ENCODE measurements around the gene TRIM16.

TRIM16 gene

GRCh38 chr17:15652960-15653359 is 31.2 kb downstream of the TRIM16 start:
- no peaks in the 10 kb centered on the region for H3K9me3 ChIP-seq (ENCODE audit: low read length)
- no peak overlapping the region for H3K4me3 ChIP-seq (ENCODE audit: low read depth, low read length, poor library complexity, severe bottlenecking)
- no peaks in the 10 kb centered on the region for H3F3A ChIP-seq (ENCODE audit: insufficient read depth, low read length)
- no peak overlapping the region for H3K9ac ChIP-seq (ENCODE audit: low read length)
- H3K4me2 ChIP-seq (ENCODE audit: low read length): no peak overlapping the region
- H3K79me2 ChIP-seq (ENCODE audit: insufficient read depth, low read length): no peaks in the 10 kb centered on the region
- no peak overlapping the region for H3K27ac ChIP-seq (ENCODE audit: low read depth, low read length, poor library complexity, severe bottlenecking)
- no peaks in the 10 kb centered on the region for H3K27me3 ChIP-seq (ENCODE audit: insufficient read depth, low read length)
- H2AFZ ChIP-seq (ENCODE audit: low read length): no peak overlapping the region
- peaks cover 6% of the 10 kb centered on the region; the same call in 1 of the 2 replicates for H3K36me3 ChIP-seq (ENCODE audit: insufficient read depth, low read length)
- no peaks in the 10 kb centered on the region for H3K9me2 ChIP-seq (ENCODE audit: low read depth, low read length)
- no peak for TF ChIP-seq EZH2 (IDR thresholded peaks at IDR 0.05; ENCODE audit: borderline replicate concordance, low read length)
- no peak for TF ChIP-seq CTCF (IDR thresholded peaks at IDR 0.05; ENCODE audit: low read length)
- no peaks in the 10 kb centered on the region for H4K20me1 ChIP-seq (ENCODE audit: insufficient read depth, low read length)
- H3K4me1 ChIP-seq (ENCODE audit: insufficient read depth, low read length, severe bottlenecking): no peaks in the 10 kb centered on the region

GRCh38 chr17:15651583-15652110 is 32.5 kb downstream of the TRIM16 start:
- Histone ChIP-seq H2AFZ (ENCODE audit: low read length) (no peak overlapping the region), H3K4me2 (ENCODE audit: low read length) (no peak overlapping the region), H3K4me3 (ENCODE audit: low read depth, low read length, poor library complexity, severe bottlenecking) (no peak overlapping the region), H3F3A (ENCODE audit: insufficient read depth, low read length) (no peaks in the 10 kb centered on the region), H3K9ac (ENCODE audit: low read length) (no peak overlapping the region), H3K27ac (ENCODE audit: low read depth, low read length, poor library complexity, severe bottlenecking) (no peak overlapping the region), H3K9me2 (ENCODE audit: low read depth, low read length) (no peaks in the 10 kb centered on the region), H4K20me1 (ENCODE audit: insufficient read depth, low read length) (no peaks in the 10 kb centered on the region), H3K27me3 (ENCODE audit: insufficient read depth, low read length) (no peaks in the 10 kb centered on the region), H3K9me3 (ENCODE audit: low read length) (no peaks in the 10 kb centered on the region), H3K36me3 (ENCODE audit: insufficient read depth, low read length) (no peaks in the 10 kb centered on the region), H3K4me1 (ENCODE audit: insufficient read depth, low read length, severe bottlenecking) (no peaks in the 10 kb centered on the region), H3K79me2 (ENCODE audit: insufficient read depth, low read length) (no peaks in the 10 kb centered on the region)
- no peak for TF ChIP-seq EZH2 (IDR thresholded peaks at IDR 0.05; ENCODE audit: borderline replicate concordance, low read length)
- no peak for TF ChIP-seq CTCF (IDR thresholded peaks at IDR 0.05; ENCODE audit: low read length)

- no peak overlapping the region for H3K4me3 ChIP-seq (ENCODE audit: low read depth, low read length, poor library complexity, severe bottlenecking)
- no peak overlapping the region for H3K4me2 ChIP-seq (ENCODE audit: low read length)
- H4K20me1 ChIP-seq (ENCODE audit: insufficient read depth, low read length): no peaks in the 10 kb centered on the region
- H3K27me3 ChIP-seq (ENCODE audit: insufficient read depth, low read length): no peaks in the 10 kb centered on the region
- H3F3A ChIP-seq (ENCODE audit: insufficient read depth, low read length): no peaks in the 10 kb centered on the region
- no peak overlapping the region for H3K27ac ChIP-seq (ENCODE audit: low read depth, low read length, poor library complexity, severe bottlenecking)
- no peaks in the 10 kb centered on the region for H3K4me1 ChIP-seq (ENCODE audit: insufficient read depth, low read length, severe bottlenecking)
- no peaks in the 10 kb centered on the region for H3K36me3 ChIP-seq (ENCODE audit: insufficient read depth, low read length)
- H2AFZ ChIP-seq (ENCODE audit: low read length): no peak overlapping the region
- no peaks in the 10 kb centered on the region for H3K9me3 ChIP-seq (ENCODE audit: low read length)
- H3K9ac ChIP-seq (ENCODE audit: low read length): no peak overlapping the region
- H3K9me2 ChIP-seq (ENCODE audit: low read depth, low read length): no peaks in the 10 kb centered on the region
- no peak for TF ChIP-seq EZH2 (IDR thresholded peaks at IDR 0.05; ENCODE audit: borderline replicate concordance, low read length)
- TF ChIP-seq CTCF (IDR thresholded peaks at IDR 0.05; ENCODE audit: low read length): no peak
- no peaks in the 10 kb centered on the region for H3K79me2 ChIP-seq (ENCODE audit: insufficient read depth, low read length)
Measured at GRCh38 chr17:15650741-15651582, 33.1 kb downstream of the TRIM16 start.

Measured in OCI-LY1 (cell line).